ENCODE measurements around the gene SPATA46. TPM values are rescaled to one million over a fixed set of nuclear protein-coding genes. Genes with fewer than 3 reads are reported as not detected.

The SPATA46 gene
- total RNA-seq, 4 donors from 2014 or later = not detected

DNA sequence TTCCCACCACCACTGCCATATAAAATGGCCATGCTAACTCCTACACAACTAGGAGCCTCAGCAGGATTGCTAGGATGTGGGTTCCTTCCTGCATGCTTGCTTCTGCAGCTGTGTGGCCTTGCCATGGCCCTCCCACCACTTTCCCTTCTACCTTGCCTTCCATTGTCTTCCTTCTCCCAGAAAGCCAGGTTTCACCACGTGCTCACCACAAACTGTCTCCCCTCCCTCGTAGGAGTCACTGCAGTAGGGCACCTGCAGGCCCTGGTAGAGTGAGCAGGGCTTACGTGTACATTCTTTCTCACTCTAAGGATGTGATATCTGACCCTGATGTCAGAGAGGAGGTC is 8.6 kb upstream of the SPATA46 start:
- Histone ChIP-seq H3K27ac (no peak overlapping the region), H3K27me3 (no peaks in the 10 kb centered on the region), H3K4me1 (no peaks in the 10 kb centered on the region), H3K36me3 (no peaks in the 10 kb centered on the region), H3K9me3 (no peaks in the 10 kb centered on the region), H3K4me3 (replicated peaks in 1 of 3) (no peak overlapping the region)
- TF ChIP-seq, protein P1, sequence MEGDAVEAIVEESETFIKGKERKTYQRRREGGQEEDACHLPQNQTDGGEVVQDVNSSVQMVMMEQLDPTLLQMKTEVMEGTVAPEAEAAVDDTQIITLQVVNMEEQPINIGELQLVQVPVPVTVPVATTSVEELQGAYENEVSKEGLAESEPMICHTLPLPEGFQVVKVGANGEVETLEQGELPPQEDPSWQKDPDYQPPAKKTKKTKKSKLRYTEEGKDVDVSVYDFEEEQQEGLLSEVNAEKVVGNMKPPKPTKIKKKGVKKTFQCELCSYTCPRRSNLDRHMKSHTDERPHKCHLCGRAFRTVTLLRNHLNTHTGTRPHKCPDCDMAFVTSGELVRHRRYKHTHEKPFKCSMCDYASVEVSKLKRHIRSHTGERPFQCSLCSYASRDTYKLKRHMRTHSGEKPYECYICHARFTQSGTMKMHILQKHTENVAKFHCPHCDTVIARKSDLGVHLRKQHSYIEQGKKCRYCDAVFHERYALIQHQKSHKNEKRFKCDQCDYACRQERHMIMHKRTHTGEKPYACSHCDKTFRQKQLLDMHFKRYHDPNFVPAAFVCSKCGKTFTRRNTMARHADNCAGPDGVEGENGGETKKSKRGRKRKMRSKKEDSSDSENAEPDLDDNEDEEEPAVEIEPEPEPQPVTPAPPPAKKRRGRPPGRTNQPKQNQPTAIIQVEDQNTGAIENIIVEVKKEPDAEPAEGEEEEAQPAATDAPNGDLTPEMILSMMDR (IDR thresholded peaks at IDR 0.05) = no peak
- no peak for DNase-seq
- intact Hi-C loops (cut with DNase I) = no loop called here
- WGBS, 2 donors = 80 to 85% methylated on average over 3 of the region's 3 CpGs

DNA sequence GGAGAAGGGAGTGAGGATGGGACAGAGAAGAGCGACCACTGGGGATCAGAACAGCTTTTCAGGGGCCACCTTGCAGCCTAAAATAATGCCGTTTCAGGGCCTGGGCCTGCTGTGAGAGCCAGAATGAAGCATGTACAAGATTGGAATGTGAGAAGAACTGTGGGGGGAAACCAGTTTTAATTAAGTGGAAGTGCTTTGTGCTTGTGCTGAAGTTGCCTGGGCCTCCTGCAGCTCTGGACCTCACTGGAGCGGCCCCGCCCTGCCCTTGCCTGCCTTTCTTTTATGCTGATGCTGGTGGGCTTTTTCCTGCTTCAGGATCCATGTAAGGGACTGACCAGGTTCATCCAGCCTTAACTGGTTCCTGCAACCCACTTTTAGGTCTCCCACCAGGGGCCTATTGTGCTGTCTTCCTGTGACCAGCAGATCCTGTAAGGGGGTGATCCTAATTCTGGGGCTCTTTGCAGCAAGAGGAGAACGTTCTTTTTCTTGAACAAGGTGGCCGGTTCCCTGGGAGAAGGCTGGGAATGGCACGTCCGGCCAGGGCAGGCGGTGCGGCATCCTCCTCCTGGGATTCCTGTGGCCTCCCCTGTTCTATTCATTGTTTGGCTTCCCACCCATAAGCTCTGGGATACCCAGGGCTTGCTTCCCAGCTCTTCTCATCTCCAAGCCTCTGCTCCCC is 8.1 kb upstream of the SPATA46 start:
- no peak overlapping the region for H3K4me3 ChIP-seq (replicated peaks in 1 of 3)
- no peak for TF ChIP-seq POLR2A (IDR thresholded peaks at IDR 0.05)
- TF ChIP-seq, protein P1 (IDR thresholded peaks at IDR 0.05) = no peak
- no peaks in the 10 kb centered on the region for H3K27me3 ChIP-seq
- DNase-seq = no peak
- no peaks in the 10 kb centered on the region for H3K9me3 ChIP-seq
- H3K4me1 ChIP-seq = no peaks in the 10 kb centered on the region
- no peaks in the 10 kb centered on the region for H3K36me3 ChIP-seq
- intact Hi-C loops (cut with DNase I) = no loop called here
- WGBS, 2 donors = 87 to 97% methylated on average over 8 to 10 of the region's 10 CpGs
- H3K27ac ChIP-seq = no peak overlapping the region

DNA sequence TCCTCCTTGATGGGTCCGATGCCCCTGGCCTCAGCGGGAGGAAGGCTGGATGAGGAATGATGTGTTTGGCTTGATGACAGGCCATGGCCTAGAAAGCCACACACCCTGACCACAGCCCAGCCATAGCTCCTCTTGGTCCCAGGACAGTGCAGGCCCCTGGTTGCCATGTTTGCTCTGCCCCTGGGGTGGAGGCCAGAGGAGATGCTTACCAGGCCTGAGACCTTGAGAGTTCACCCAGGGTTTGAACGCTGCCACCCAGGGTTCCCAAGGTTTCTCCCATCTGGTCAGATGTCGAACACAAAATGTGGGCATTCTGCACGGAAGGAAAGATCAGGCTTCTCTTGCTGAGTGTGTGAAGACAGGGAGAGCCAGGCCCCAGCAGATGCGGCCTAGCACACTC is 7.5 kb upstream of the SPATA46 start:
- intact Hi-C loops (cut with DNase I) = no loop called here

DNA sequence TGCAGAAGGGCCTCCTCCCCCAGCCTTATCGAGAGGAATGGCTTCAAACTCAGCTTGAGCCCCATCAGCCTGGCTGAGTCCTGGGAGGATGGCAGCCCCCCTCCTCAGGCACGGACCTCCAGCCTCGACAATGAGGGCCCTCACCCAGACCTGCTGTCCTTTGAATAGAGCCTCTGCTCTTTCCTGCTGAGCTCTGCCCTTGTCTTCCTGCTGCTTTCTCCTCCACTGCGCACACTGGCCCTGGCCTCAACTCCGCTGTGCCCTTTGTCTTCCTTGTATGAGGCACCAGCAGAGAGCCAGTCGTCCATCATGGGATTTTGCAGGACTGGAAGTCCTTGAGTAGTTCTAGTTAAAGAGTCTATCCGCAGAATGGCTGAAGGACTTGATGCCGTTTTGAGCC is 6.9 kb upstream of the SPATA46 start:
- H3K4me1 ChIP-seq = no peaks in the 10 kb centered on the region
- H3K36me3 ChIP-seq = no peaks in the 10 kb centered on the region
- H3K27ac ChIP-seq = no peak overlapping the region
- WGBS, 2 donors = 91 to 92% methylated on average over 8 of the region's 8 CpGs
- no peak for DNase-seq
- TF ChIP-seq POLR2A (IDR thresholded peaks at IDR 0.05) = no peak
- TF ChIP-seq, protein P1 (IDR thresholded peaks at IDR 0.05) = no peak
- intact Hi-C loops (cut with DNase I) = no loop called here
- H3K4me3 ChIP-seq (replicated peaks in 1 of 3) = no peak overlapping the region
- H3K27me3 ChIP-seq = no peaks in the 10 kb centered on the region
- H3K9me3 ChIP-seq = no peaks in the 10 kb centered on the region

More for the DNA sequence above, 7.5 kb upstream of the SPATA46 start:
- Histone ChIP-seq H3K9me3 (no peaks in the 10 kb centered on the region), H3K4me3 (replicated peaks in 1 of 3) (no peak overlapping the region), H3K4me1 (no peaks in the 10 kb centered on the region), H3K27ac (no peak overlapping the region), H3K36me3 (no peaks in the 10 kb centered on the region), H3K27me3 (no peaks in the 10 kb centered on the region)
- DNase-seq = no peak
- TF ChIP-seq POLR2A (IDR thresholded peaks at IDR 0.05) = no peak
- TF ChIP-seq, protein P1 (IDR thresholded peaks at IDR 0.05) = no peak
- WGBS, 2 donors = 93 to 96% methylated on average over 6 of the region's 6 CpGs

GRCh38 chr1:162383091-162383490 is 6.4 kb upstream of the SPATA46 start:
- Histone ChIP-seq H3K36me3 (no peaks in the 10 kb centered on the region), H3K4me1 (no peaks in the 10 kb centered on the region), H3K27ac (no peak overlapping the region), H3K27me3 (no peaks in the 10 kb centered on the region), H3K4me3 (replicated peaks in 1 of 3) (no peak overlapping the region), H3K9me3 (no peaks in the 10 kb centered on the region)
- TF ChIP-seq POLR2A (IDR thresholded peaks at IDR 0.05) = no peak
- TF ChIP-seq, protein P1 (IDR thresholded peaks at IDR 0.05) = no peak
- intact Hi-C loops (cut with DNase I) = no loop called here
- DNase-seq = no peak
- 92 to 97% methylated on average over 5 to 6 of the region's 6 CpGs for WGBS, 2 donors
